SK-N-SH (cell line): ENCODE data around the gene OVAAL. TPM values are rescaled to one million over a fixed set of nuclear protein-coding genes. Genes with fewer than 3 reads are reported as not detected.
A peak's percentile ranks its signal among the peaks of the same experiment; 100 is the strongest.

ENCODE experiments used
- CTCF ChIA-PET: fragments of 300-600, 350-600 bp; formaldehyde crosslinking; extraction: SDS; loops from one replicate; lab custom pipeline; 2021; lab: Yijun Ruan, JAX
- POLR2A ChIA-PET: fragments of 350-600 bp; sonication (Branson Sonifier 250); formaldehyde crosslinking; extraction: SDS; loops from one replicate; lab custom pipeline; 2020; ENCODE audit warnings: antibody characterized with exemption, inconsistent platforms; lab: Yijun Ruan, JAX
- DNase-seq: peaks from one replicate; pipeline ENCODE4 v3.0.0; 2012
- H2AFZ ChIP-seq: fragments of 200-600 bp; sonication (generic); 2 replicates; pipeline ENCODE4 v1.8.1; 2016; ENCODE audit warnings: antibody characterized with exemption, mild to moderate bottlenecking, low read depth
- H3F3A ChIP-seq: fragments of 200-600 bp; sonication (generic); replicated peaks from 2 replicates; pipeline ENCODE3; 2016; ENCODE audit warnings: antibody characterized with exemption, mild to moderate bottlenecking; ENCODE audit not compliant: insufficient read depth
- H3K27ac ChIP-seq, 2 experiments: fragments of 200-500 bp in 1 of 2; fragments of 200-600 bp in 1 of 2; sonication (Bioruptor generic) in 1 of 2; sonication (generic), shearing (Covaris generic) in 1 of 2; 2 replicates each; pipeline versions ENCODE4 v1.5.1 to v1.6.1; 2014 to 2016; ENCODE audit warnings: low read depth in 2 of 2, inconsistent platforms in 1 of 2, low read length in 1 of 2, mild to moderate bottlenecking in 1 of 2, mixed read lengths in 1 of 2
- H3K27me3 ChIP-seq: fragments of 200-600 bp; sonication (generic), shearing (Covaris generic); 2 replicates; pipeline ENCODE4 v1.6.1; 2016; ENCODE audit warnings: mixed run types; ENCODE audit not compliant: insufficient read depth
- H3K36me3 ChIP-seq, 2 experiments: fragments of 200-500 bp in 1 of 2; fragments of 200-600 bp in 1 of 2; sonication (Bioruptor generic) in 1 of 2; sonication (generic) in 1 of 2; replicated peaks in 1 of 2; 2 replicates each; pipeline versions ENCODE3 to v1.5.1; 2014 to 2016; ENCODE audit warnings: low read length in 1 of 2, mild to moderate bottlenecking in 1 of 2; ENCODE audit not compliant: insufficient read depth in 2 of 2, control insufficient read depth in 1 of 2
- H3K4me1 ChIP-seq, 2 experiments: fragments of 200-500 bp in 1 of 2; fragments of 200-600 bp in 1 of 2; sonication (Bioruptor generic) in 1 of 2; sonication (generic), shearing (Covaris generic) in 1 of 2; 2 replicates each; pipeline versions ENCODE4 v1.5.1 to v1.6.1; 2014 to 2016; ENCODE audit warnings: low read depth in 1 of 2, low read length in 1 of 2, mixed run types in 1 of 2; ENCODE audit not compliant: insufficient read depth in 2 of 2, control insufficient read depth in 1 of 2
- H3K4me2 ChIP-seq: fragments of 200-600 bp; sonication (generic), shearing (Covaris generic); 2 replicates; pipeline ENCODE4 v1.6.1; 2017; ENCODE audit warnings: mixed run types
- H3K4me3 ChIP-seq, 2 experiments: fragments of 200-500 bp in 1 of 2; fragments of 200-600 bp in 1 of 2; sonication (Bioruptor generic) in 1 of 2; sonication (generic), shearing (Covaris generic) in 1 of 2; 2 replicates each; pipeline versions ENCODE4 v1.5.1 to v1.8.1; 2014 to 2016; ENCODE audit warnings: low read depth in 2 of 2, inconsistent platforms in 1 of 2, low read length in 1 of 2, mild to moderate bottlenecking in 1 of 2, mixed read lengths in 1 of 2, moderate library complexity in 1 of 2
- H3K79me2 ChIP-seq: fragments of 200-600 bp; sonication (generic); 2 replicates; pipeline ENCODE4 v1.8.1; 2017; ENCODE audit warnings: mild to moderate bottlenecking; ENCODE audit not compliant: insufficient read depth
- H3K9ac ChIP-seq: fragments of 200-600 bp; sonication (generic); 2 replicates; pipeline ENCODE4 v1.6.1; 2017; ENCODE audit warnings: mixed run types
- H3K9me2 ChIP-seq: fragments of 200-600 bp; sonication (generic); 2 replicates; pipeline ENCODE4 v1.6.1; 2017; ENCODE audit warnings: mixed run types
- H3K9me3 ChIP-seq: fragments of 200-600 bp; sonication (generic); 2 replicates; pipeline ENCODE4 v1.6.1; 2017; ENCODE audit warnings: mixed run types, mild to moderate bottlenecking, moderate library complexity
- H4K20me1 ChIP-seq: fragments of 200-600 bp; sonication (generic); 2 replicates; pipeline ENCODE4 v1.6.1; 2017; ENCODE audit warnings: mild to moderate bottlenecking, mixed run types; ENCODE audit not compliant: insufficient read depth
- CHD2 ChIP-seq: fragments of 150-350 bp; IDR thresholded peaks from 2 replicates; pipeline ENCODE4 v1.6.1; 2018; ENCODE audit warnings: low read length; ENCODE audit not compliant: partially characterized antibody
- EP300 ChIP-seq, 2 experiments: IDR thresholded peaks; 2 replicates each; pipeline versions ENCODE4 v1.4.0 to v1.6.1; 2012; ENCODE audit warnings: borderline replicate concordance in 1 of 2, low read depth in 1 of 2, low read length in 1 of 2
- GABPA ChIP-seq: IDR thresholded peaks from 2 replicates; pipeline ENCODE4 v1.4.0; 2012; ENCODE audit warnings: low read depth, mild to moderate bottlenecking
- JUND ChIP-seq: IDR thresholded peaks from 2 replicates; pipeline ENCODE4 v1.4.0; 2012
- MXI1 ChIP-seq: IDR thresholded peaks from 2 replicates; pipeline ENCODE4 v1.6.1; 2012; ENCODE audit warnings: mild to moderate bottlenecking, low read depth, low read length, improper control_type of control experiment
- NFIC ChIP-seq: IDR thresholded peaks from 2 replicates; pipeline ENCODE4 v1.4.0; 2012; ENCODE audit warnings: borderline replicate concordance
- NRF1 ChIP-seq: IDR thresholded peaks from 2 replicates; pipeline ENCODE4 v1.6.1; 2012; ENCODE audit warnings: low read depth, mild to moderate bottlenecking, low read length
- PBX3 ChIP-seq: IDR thresholded peaks from 2 replicates; pipeline ENCODE4; 2012
- POLR2AphosphoS5 ChIP-seq: IDR thresholded peaks from 2 replicates; pipeline ENCODE4 v1.6.1; 2012; ENCODE audit warnings: low read depth, low read length
- RAD21 ChIP-seq: IDR thresholded peaks from 2 replicates; pipeline ENCODE4 v1.6.1; 2012; ENCODE audit warnings: mild to moderate bottlenecking, low read length
- RCOR1 ChIP-seq: fragments of 150-350 bp; IDR thresholded peaks from 2 replicates; pipeline ENCODE4 v1.6.1; 2017; ENCODE audit warnings: antibody characterized with exemption, low read length
- RFX5 ChIP-seq: IDR thresholded peaks from 2 replicates; pipeline ENCODE4 v1.6.1; 2012; ENCODE audit warnings: mild to moderate bottlenecking, improper control_type of control experiment, low read length
- TCF12 ChIP-seq: IDR thresholded peaks from 2 replicates; pipeline ENCODE4 v1.4.0; 2012
- YY1 ChIP-seq: IDR thresholded peaks from 2 replicates; pipeline ENCODE4 v1.4.0; 2012; ENCODE audit warnings: low read depth, mild to moderate bottlenecking
- WGBS: methylation state at CpG from one replicate; pipeline ENCODE4 v1.1.6; 2017; ENCODE audit warnings: low lambda C conversion rate; 5-methylcytosine and 5-hydroxymethylcytosine counted together
- polyA plus RNA-seq, 3 experiments: library from polyadenylated mRNA; depleted of rRNA; stranded (reverse); fragments of >200 nt; gene quantifications; 2 replicates each; pipeline ENCODE4 v1.2.3, GENCODE V29; 2012
- TF ChIP-seq, protein P1 (sequence below): IDR thresholded peaks from 2 replicates; pipeline ENCODE4 v1.4.0; 2012; ENCODE audit warnings: low read depth
- TF ChIP-seq, protein P2 (sequence below): IDR thresholded peaks from 2 replicates; pipeline ENCODE4 v1.4.0; 2012; ENCODE audit warnings: low read depth, borderline replicate concordance

The OVAAL gene
- polyA plus RNA-seq, 1 of the 3 experiments (the other 2 are of a cell fraction), result not detected

- Histone ChIP-seq H3K4me3 (no peak overlapping the region), H3K79me2 (no peaks in the 10 kb centered on the region), H3K9me3 (no peaks in the 10 kb centered on the region), H2AFZ (peak overlapping the region; percentile 69), H3K4me2 (no peak overlapping the region), H3F3A (no peaks in the 10 kb centered on the region), H3K9me2 (no peaks in the 10 kb centered on the region), H3K4me1 (peaks cover 0 to 18% of the 10 kb centered on the region in 2 experiments; a peak in 2 of 4 replicates), H4K20me1 (no peaks in the 10 kb centered on the region), H3K9ac (no peak overlapping the region), H3K27ac (peak overlapping the region in 1 of 2 experiments; percentile 78; a peak in 1 of 4 replicates), H3K27me3 (no peaks in the 10 kb centered on the region), H3K36me3 (no peaks in the 10 kb centered on the region)
- TF ChIP-seq NFIC (no peak), JUND (no peak), RCOR1 (no peak), RFX5 (no peak), POLR2AphosphoS5 (no peak), GABPA (no peak), YY1 (no peak), TCF12 (no peak), CHD2 (no peak), RAD21 (no peak), MXI1 (no peak)
- TF ChIP-seq, protein P1, sequence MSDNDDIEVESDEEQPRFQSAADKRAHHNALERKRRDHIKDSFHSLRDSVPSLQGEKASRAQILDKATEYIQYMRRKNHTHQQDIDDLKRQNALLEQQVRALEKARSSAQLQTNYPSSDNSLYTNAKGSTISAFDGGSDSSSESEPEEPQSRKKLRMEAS, result no peak
- ChIA-PET POLR2A (interaction anchor here (1.0 kb wide), 1 partner anchor 22 kb away, joined by 4 read pairs; the partner anchor contains the start of gene ACBD6), CTCF (interaction anchor here (1.3 to 6.1 kb wide), 4 partner anchors 9 to 357 kb away, joined by 3 to 33 read pairs (median 12); no protein-coding TSS in a partner anchor)
- WGBS, result 70% methylated on average over 7 of the region's 7 CpGs
- DNase-seq, result no peak
These were observed 33.6 kb upstream of the OVAAL start for GRCh38 chr1:180524915-180525714.

- H3K27me3 ChIP-seq, result no peaks in the 10 kb centered on the region
- ChIA-PET CTCF (interaction anchor here (0.9 to 6.1 kb wide), 4 partner anchors 10 to 356 kb away, joined by 3 to 33 read pairs (median 12); no protein-coding TSS in a partner anchor), POLR2A (interaction anchor here (1.0 kb wide), 1 partner anchor 23 kb away, joined by 4 read pairs; the partner anchor contains the start of gene ACBD6)
- WGBS, result 4% methylated on average over 2 of the region's 2 CpGs
- no peaks in the 10 kb centered on the region for H3K9me2 ChIP-seq
- H4K20me1 ChIP-seq, result no peaks in the 10 kb centered on the region
- peaks cover 0 to 18% of the 10 kb centered on the region in 2 experiments; a peak in 2 of 4 replicates for H3K4me1 ChIP-seq
- no peak overlapping the region for H3K9ac ChIP-seq
- H3K79me2 ChIP-seq, result no peaks in the 10 kb centered on the region
- no peaks in the 10 kb centered on the region for H3K9me3 ChIP-seq
- peak overlapping the region in 1 of 2 experiments; percentile 78; a peak in 1 of 4 replicates for H3K27ac ChIP-seq
- no peaks in the 10 kb centered on the region for H3K36me3 ChIP-seq
- no peak overlapping the region for H3K4me3 ChIP-seq
- H3K4me2 ChIP-seq, result no peak overlapping the region
- H3F3A ChIP-seq, result no peaks in the 10 kb centered on the region
- peak; percentile 13; the same call in 1 of the 2 replicates for TF ChIP-seq RAD21
- TF ChIP-seq TCF12, result peak; percentile 32; the same call in 1 of the 2 replicates
- TF ChIP-seq PBX3, result peak; percentile 26; the same call in 1 of the 2 replicates
- TF ChIP-seq NRF1, result no peak
- peak in 1 of 2 experiments; percentile 63; a peak in 1 of 4 replicates for TF ChIP-seq EP300 (IDR thresholded peaks at IDR 0.05; ENCODE audit: borderline replicate concordance in 1 of 2, low read depth in 1 of 2, low read length in 1 of 2)
- TF ChIP-seq, protein P2, sequence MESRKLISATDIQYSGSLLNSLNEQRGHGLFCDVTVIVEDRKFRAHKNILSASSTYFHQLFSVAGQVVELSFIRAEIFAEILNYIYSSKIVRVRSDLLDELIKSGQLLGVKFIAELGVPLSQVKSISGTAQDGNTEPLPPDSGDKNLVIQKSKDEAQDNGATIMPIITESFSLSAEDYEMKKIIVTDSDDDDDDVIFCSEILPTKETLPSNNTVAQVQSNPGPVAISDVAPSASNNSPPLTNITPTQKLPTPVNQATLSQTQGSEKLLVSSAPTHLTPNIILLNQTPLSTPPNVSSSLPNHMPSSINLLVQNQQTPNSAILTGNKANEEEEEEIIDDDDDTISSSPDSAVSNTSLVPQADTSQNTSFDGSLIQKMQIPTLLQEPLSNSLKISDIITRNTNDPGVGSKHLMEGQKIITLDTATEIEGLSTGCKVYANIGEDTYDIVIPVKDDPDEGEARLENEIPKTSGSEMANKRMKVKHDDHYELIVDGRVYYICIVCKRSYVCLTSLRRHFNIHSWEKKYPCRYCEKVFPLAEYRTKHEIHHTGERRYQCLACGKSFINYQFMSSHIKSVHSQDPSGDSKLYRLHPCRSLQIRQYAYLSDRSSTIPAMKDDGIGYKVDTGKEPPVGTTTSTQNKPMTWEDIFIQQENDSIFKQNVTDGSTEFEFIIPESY, result no peak
- DNase-seq, result peak; percentile 36
- H2AFZ ChIP-seq, result peak overlapping the region; percentile 69
These were observed 33.1 kb upstream of the OVAAL start for GRCh38 chr1:180525715-180526039.
